H1 (cell line): Measurements from ENCODE around the gene IST1. TPM values are rescaled to one million over a fixed set of nuclear protein-coding genes. Genes with fewer than 3 reads are reported as not detected.

ENCODE experiments used
- CTCF ChIA-PET: fragments of 300-600 bp; sonication (Branson Sonifier 250); formaldehyde crosslinking; loops from one replicate; lab custom pipeline; 2021; ENCODE audit not compliant: partially characterized antibody; lab: Charles Lee
- POLR2A ChIA-PET: fragments of 300-600 bp; sonication (Branson Sonifier 250); formaldehyde crosslinking; loops from one replicate; lab custom pipeline; 2021; ENCODE audit warnings: inconsistent platforms; ENCODE audit not compliant: partially characterized antibody; lab: Charles Lee
- DNase-seq, 2 experiments: peaks; one replicate each; pipeline versions ENCODE4 v3.0.0 to v3.0.0-alpha.2; 2010 to 2022; ENCODE audit warnings: low spot score in 2 of 2, low read depth in 1 of 2, mixed read lengths in 1 of 2
- FAIRE-seq: peaks from 2 replicates; lab custom pipeline; 2011; peaks lifted over from hg19 to GRCh38; lab: Jason Lieb, UNC
- H2AFZ ChIP-seq: 2 replicates; pipeline ENCODE4 v1.8.1; 2012; ENCODE audit warnings: low read length, inconsistent platforms
- H2AK5ac ChIP-seq: 2 replicates; pipeline ENCODE4 v1.6.1; 2013; ENCODE audit warnings: low read depth, low read length
- H2BK120ac ChIP-seq: replicated peaks from 2 replicates; pipeline ENCODE3; 2013; ENCODE audit warnings: low read depth, low read length, inconsistent platforms
- H2BK12ac ChIP-seq: 2 replicates; pipeline ENCODE4 v1.6.1; 2013; ENCODE audit warnings: low read depth, low read length
- H2BK15ac ChIP-seq: 2 replicates; pipeline ENCODE4 v1.6.1; 2013; ENCODE audit warnings: low read length
- H2BK20ac ChIP-seq: 2 replicates; pipeline ENCODE4 v1.6.1; 2013; ENCODE audit warnings: low read length
- H2BK5ac ChIP-seq: 2 replicates; pipeline ENCODE4 v1.6.1; 2013; ENCODE audit warnings: low read depth, low read length
- H3K14ac ChIP-seq: 2 replicates; pipeline ENCODE4 v1.6.1; 2013; ENCODE audit warnings: inconsistent platforms; ENCODE audit not compliant: insufficient read length
- H3K18ac ChIP-seq: 2 replicates; pipeline ENCODE4 v1.6.1; 2013; ENCODE audit warnings: low read length; ENCODE audit errors: extremely low read depth
- H3K23ac ChIP-seq: 2 replicates; pipeline ENCODE4 v1.6.1; 2013; ENCODE audit warnings: inconsistent platforms; ENCODE audit not compliant: insufficient read length
- H3K23me2 ChIP-seq: 2 replicates; pipeline ENCODE4 v1.6.1; 2013; ENCODE audit warnings: low read depth, low read length
- H3K27ac ChIP-seq: 2 replicates; pipeline ENCODE4 v1.6.1; 2011; ENCODE audit warnings: low read depth, low read length, inconsistent platforms
- H3K27me3 ChIP-seq, 4 experiments: replicated peaks in 1 of 4; 1 replicate in 1 of 4; 2 replicates in 3 of 4; pipeline versions ENCODE4 v1.6.1 to v1.8.1; 2011 to 2013; ENCODE audit warnings: low read length in 3 of 4, mild to moderate bottlenecking in 3 of 4, inconsistent platforms in 2 of 4, mixed read lengths in 2 of 4, moderate library complexity in 1 of 4; ENCODE audit not compliant: control insufficient read depth in 3 of 4, insufficient read depth in 3 of 4; ENCODE audit errors: extremely low read depth in 1 of 4
- H3K36me3 ChIP-seq, 4 experiments: 2 replicates each; pipeline versions ENCODE4 v1.6.1 to v1.8.1; 2011 to 2013; ENCODE audit warnings: mild to moderate bottlenecking in 4 of 4, low read length in 3 of 4, moderate library complexity in 2 of 4, control low read depth in 1 of 4, inconsistent platforms in 1 of 4; ENCODE audit not compliant: insufficient read depth in 4 of 4, control insufficient read depth in 2 of 4
- H3K4ac ChIP-seq: replicated peaks from 2 replicates; pipeline ENCODE3; 2013; ENCODE audit warnings: low read length, low read depth, mixed read lengths, inconsistent platforms; ENCODE audit not compliant: insufficient read length
- H3K4me1 ChIP-seq, 4 experiments: replicated peaks in 1 of 4; 1 replicate in 1 of 4; 2 replicates in 3 of 4; pipeline versions ENCODE4 v1.6.1 to v1.8.1; 2011 to 2013; ENCODE audit warnings: low read length in 3 of 4, inconsistent platforms in 2 of 4, mixed read lengths in 1 of 4; ENCODE audit not compliant: insufficient read depth in 4 of 4, control insufficient read depth in 3 of 4
- H3K4me2 ChIP-seq, 2 experiments: 2 replicates each; pipeline versions ENCODE4 v1.6.1 to v1.8.1; 2011 to 2013; ENCODE audit warnings: low read depth in 2 of 2, low read length in 2 of 2, control low read depth in 1 of 2, inconsistent platforms in 1 of 2, mild to moderate bottlenecking in 1 of 2; ENCODE audit not compliant: insufficient read depth in 1 of 2
- H3K4me3 ChIP-seq, 4 experiments: fragments of 200-600, 300-600 bp in 1 of 4; sonication (generic), shearing (Covaris generic), sonication (Bioruptor Twin) in 1 of 4; 2 replicates each; pipeline versions ENCODE4 v1.5.1 to v1.8.1; 2011 to 2016; ENCODE audit warnings: low read length in 4 of 4, low read depth in 3 of 4, control low read depth in 2 of 4, inconsistent platforms in 2 of 4, mild to moderate bottlenecking in 2 of 4, mixed read lengths in 1 of 4, moderate library complexity in 1 of 4; ENCODE audit not compliant: insufficient read depth in 2 of 4; ENCODE audit errors: extremely low read depth in 1 of 4
- H3K56ac ChIP-seq: replicated peaks from 2 replicates; pipeline ENCODE3; 2013; ENCODE audit warnings: low read depth, mild to moderate bottlenecking, mixed read lengths, low read length, inconsistent platforms; ENCODE audit not compliant: insufficient read length
- H3K79me1 ChIP-seq: 2 replicates; pipeline ENCODE4 v1.6.1; 2013; ENCODE audit warnings: low read depth, low read length, control low read depth
- H3K79me2 ChIP-seq, 2 experiments: 2 replicates each; pipeline versions ENCODE4 v1.6.1 to v1.8.1; 2012 to 2013; ENCODE audit warnings: low read length in 2 of 2, mild to moderate bottlenecking in 2 of 2, inconsistent platforms in 1 of 2; ENCODE audit not compliant: insufficient read depth in 2 of 2, control insufficient read depth in 1 of 2
- H3K9ac ChIP-seq, 4 experiments: replicated peaks in 1 of 4; 1 replicate in 1 of 4; 2 replicates in 3 of 4; pipeline versions ENCODE4 v1.6.1 to v1.8.1; 2011 to 2013; ENCODE audit warnings: low read depth in 3 of 4, low read length in 3 of 4, control low read depth in 2 of 4, mild to moderate bottlenecking in 2 of 4, moderate library complexity in 2 of 4, inconsistent platforms in 1 of 4; ENCODE audit errors: extremely low read depth in 1 of 4
- H3K9me3 ChIP-seq, 2 experiments: 2 replicates each; pipeline versions ENCODE4 v1.6.1 to v1.8.1; 2012 to 2013; ENCODE audit warnings: mild to moderate bottlenecking in 2 of 2, moderate library complexity in 2 of 2, control low read depth in 1 of 2, inconsistent platforms in 1 of 2, low read depth in 1 of 2, low read length in 1 of 2, mixed read lengths in 1 of 2; ENCODE audit not compliant: insufficient read depth in 2 of 2
- H4K20me1 ChIP-seq, 2 experiments: replicated peaks in 1 of 2; 2 replicates each; pipeline versions ENCODE3 to v1.8.1; 2011 to 2013; ENCODE audit warnings: inconsistent platforms in 2 of 2, low read length in 2 of 2, mild to moderate bottlenecking in 1 of 2; ENCODE audit not compliant: insufficient read depth in 2 of 2, control insufficient read depth in 1 of 2
- H4K5ac ChIP-seq: 2 replicates; pipeline ENCODE4 v1.6.1; 2013; ENCODE audit warnings: low read length, low read depth, mixed read lengths, inconsistent platforms; ENCODE audit not compliant: insufficient read length
- H4K8ac ChIP-seq: 2 replicates; pipeline ENCODE4 v1.8.0; 2013; ENCODE audit warnings: mild to moderate bottlenecking, moderate library complexity, low read length, inconsistent platforms; ENCODE audit not compliant: insufficient read depth; ENCODE audit errors: extremely low read depth
- H4K91ac ChIP-seq: replicated peaks from 2 replicates; pipeline ENCODE3; 2013; ENCODE audit warnings: low read length, mixed read lengths, inconsistent platforms; ENCODE audit not compliant: insufficient read length
- WGBS, 2 experiments: shearing (Covaris generic) in 1 of 2; methylation state at CpG; one replicate each; pipeline versions ENCODE4 v1.1.6 to v1.1.7; 2013 to 2015; ENCODE audit warnings: low lambda C conversion rate in 2 of 2, mixed read lengths in 2 of 2, inconsistent platforms in 1 of 2, low coverage in 1 of 2, missing lambda C conversion rate in 1 of 2; ENCODE audit not compliant: insufficient replicate concordance in 2 of 2, insufficient coverage in 1 of 2, insufficient read length in 1 of 2; ENCODE audit errors: extremely low coverage in 1 of 2, missing lambda C conversion rate in 1 of 2; 5-methylcytosine and 5-hydroxymethylcytosine counted together
- polyA plus RNA-seq, 7 experiments: library from polyadenylated mRNA; depleted of rRNA in 3 of 7; stranded (reverse) in 5 of 7; unstranded in 2 of 7; fragments of >200 nt in 5 of 7; fragments of 200-250 nt in 2 of 7; gene quantifications; 1 replicate in 5 of 7; 2 replicates in 1 of 7; 4 replicates in 1 of 7; pipeline versions ENCODE4 v1.2.1 to v1.2.3, GENCODE V29; 2011 to 2013; ENCODE audit warnings: missing spikeins in 2 of 7, mixed read lengths in 2 of 7
- total RNA-seq: library from RNA; stranded (reverse); fragmentation: NEBNext Ultra II Directional; extraction: Animal tissue kit (Norgen Biotek cat#: 25700); gene quantifications from 2 replicates; pipeline ENCODE4 v1.2.1, GENCODE V29; 2021

IST1 gene
- total and polyA plus RNA-seq, 2 of the 8 experiments (the other 6 are each of a cell fraction or from before 2014, with no cell fraction given) = 190 to 248 TPM

- POLR2A ChIA-PET = interaction anchor here (3.6 kb wide), 1 partner anchor 11 kb away, joined by 15 read pairs; no protein-coding TSS in a partner anchor
- Histone ChIP-seq H2AK5ac (no peak overlapping the region), H3K23me2 (no peaks in the 10 kb centered on the region), H3K79me1 (no peaks in the 10 kb centered on the region), H2BK5ac (no peak overlapping the region), H3K27ac (no peak overlapping the region), H2BK120ac (no peak overlapping the region), H2BK15ac (no peak overlapping the region), H3K4ac (no peak overlapping the region), H2BK20ac (no peak overlapping the region), H3K36me3 (peaks cover 5 to 45% (median 22%) of the 10 kb centered on the region in 4 experiments; a peak in 6 of 8 replicates), H3K4me1 (no peaks in the 10 kb centered on the region), H3K4me3 (no peak overlapping the region), H2BK12ac (no peak overlapping the region), H3K18ac (no peak overlapping the region), H3K9me3 (no peaks in the 10 kb centered on the region), H3K4me2 (no peak overlapping the region), H4K20me1 (peaks cover 3 to 12% of the 10 kb centered on the region in 2 experiments), H3K23ac (no peak overlapping the region), H4K8ac (no peak overlapping the region; the same call in 1 of the 2 replicates), H4K5ac (no peak overlapping the region), H3K56ac (no peak overlapping the region), H4K91ac (no peak overlapping the region), H2AFZ (no peak overlapping the region), H3K9ac (no peak overlapping the region), H3K14ac (no peak overlapping the region), H3K79me2 (no peaks in the 10 kb centered on the region), H3K27me3 (no peaks in the 10 kb centered on the region)
- CTCF ChIA-PET = interaction anchor here (1.0 to 4.2 kb wide), 3 partner anchors 23 to 237 kb away, joined by 4 to 35 read pairs (median 4); partner anchors contain the start of gene ZNF821
- DNase-seq = no peak
- no peak for FAIRE-seq
- WGBS, 2 experiments = 97% methylated on average over 30 of the region's 32 CpGs; no CpG with 5 or more reads in 1 of the 2 experiments
Observed at GRCh38 chr16:71859762-71860521, 35.4 kb upstream of the IST1 start.
